Urothelium cell line (cell line): ENCODE data around the gene DENND6B.

Experiments
- DNase-seq: peaks from one replicate; pipeline ENCODE4 v3.0.0; 2011; ENCODE audit warnings: low spot score, mixed read lengths
- FAIRE-seq: peaks from 2 replicates; lab custom pipeline; 2011; peaks lifted over from hg19 to GRCh38; lab: Jason Lieb, UNC

The DENND6B gene

GRCh38 chr22:50316114-50317065, 10.4 kb downstream of the DENND6B start:
- DNase-seq = no peak
- FAIRE-seq = no peak

- peak; percentile 58 for FAIRE-seq
- DNase-seq = no peak
Observed at GRCh38 chr22:50315289-50316113, 11.3 kb downstream of the DENND6B start.

GRCh38 chr22:50314455-50315288, 12.1 kb downstream of the DENND6B start:
- no peak for FAIRE-seq
- DNase-seq = no peak

- FAIRE-seq = no peak
- DNase-seq = no peak
Observed at GRCh38 chr22:50314081-50314454, 12.7 kb downstream of the DENND6B start.

GRCh38 chr22:50313600-50313999, 13.2 kb downstream of the DENND6B start:
- DNase-seq (no peak), FAIRE-seq (no peak)

- FAIRE-seq (no peak), DNase-seq (no peak)
Observed at GRCh38 chr22:50313021-50313420, 13.8 kb downstream of the DENND6B start.

DNA sequence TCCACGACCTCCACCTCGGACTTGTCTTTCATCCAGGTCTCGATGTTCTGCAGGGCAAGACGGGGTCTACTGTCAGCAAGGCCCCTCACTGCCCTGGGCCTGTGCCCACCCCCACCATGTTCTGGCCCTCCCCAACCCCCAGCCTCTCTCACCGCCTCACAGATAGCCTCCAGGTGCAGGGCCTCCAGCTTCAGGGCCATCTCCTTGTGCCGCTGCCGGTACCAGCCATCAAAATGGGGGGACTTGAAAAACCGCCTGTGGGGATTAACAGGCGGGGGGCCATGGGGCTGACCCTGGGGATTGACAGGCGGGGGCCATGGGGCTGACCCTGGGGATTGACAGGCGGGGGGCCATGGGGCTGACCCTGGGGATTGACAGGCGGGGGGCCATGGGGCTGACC, 14.4 kb downstream of the DENND6B start:
- no peak for DNase-seq

DNA sequence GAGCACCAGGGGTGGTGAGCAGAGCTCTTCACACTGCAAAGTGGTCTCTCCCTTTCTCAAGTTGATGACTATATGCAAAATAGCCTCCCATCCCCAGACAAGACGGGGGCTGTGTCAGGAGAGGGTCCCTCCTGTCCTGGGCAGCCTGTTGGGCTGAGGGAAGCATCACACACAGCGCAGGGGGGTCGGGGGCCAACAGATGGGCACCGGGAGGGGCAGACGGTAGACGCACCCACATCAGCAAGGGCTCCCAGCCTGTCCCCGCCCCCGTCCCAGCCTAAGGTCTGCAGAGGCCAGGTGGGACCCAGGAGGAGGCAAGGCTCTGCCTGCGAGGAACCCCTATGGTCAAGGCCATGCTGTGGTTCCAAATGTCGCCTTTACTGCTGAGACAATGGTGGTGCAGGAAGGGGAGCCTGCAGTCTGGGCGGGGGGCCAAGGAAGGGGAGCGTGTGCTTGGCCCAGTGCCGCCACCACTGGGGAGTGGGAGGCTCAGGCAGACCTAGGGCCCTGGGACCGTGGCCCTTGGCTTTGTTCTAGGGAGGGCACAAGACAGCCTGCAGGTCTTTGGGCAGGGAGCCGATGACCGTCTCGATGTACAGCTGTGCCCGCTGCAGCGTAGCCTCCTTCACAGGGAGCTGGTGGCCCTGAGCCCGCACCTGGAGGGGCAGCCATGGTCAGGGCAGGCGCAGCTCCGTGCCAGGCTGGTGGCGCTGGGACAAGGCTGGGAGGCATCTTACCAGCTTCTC, 15.0 kb downstream of the DENND6B start:
- DNase-seq (no peak), FAIRE-seq (no peak)

More for the DNA sequence above, 14.4 kb downstream of the DENND6B start:
- FAIRE-seq = no peak

GRCh38 chr22:50310949-50311444, 15.8 kb downstream of the DENND6B start:
- FAIRE-seq (no peak), DNase-seq (no peak)

DNA sequence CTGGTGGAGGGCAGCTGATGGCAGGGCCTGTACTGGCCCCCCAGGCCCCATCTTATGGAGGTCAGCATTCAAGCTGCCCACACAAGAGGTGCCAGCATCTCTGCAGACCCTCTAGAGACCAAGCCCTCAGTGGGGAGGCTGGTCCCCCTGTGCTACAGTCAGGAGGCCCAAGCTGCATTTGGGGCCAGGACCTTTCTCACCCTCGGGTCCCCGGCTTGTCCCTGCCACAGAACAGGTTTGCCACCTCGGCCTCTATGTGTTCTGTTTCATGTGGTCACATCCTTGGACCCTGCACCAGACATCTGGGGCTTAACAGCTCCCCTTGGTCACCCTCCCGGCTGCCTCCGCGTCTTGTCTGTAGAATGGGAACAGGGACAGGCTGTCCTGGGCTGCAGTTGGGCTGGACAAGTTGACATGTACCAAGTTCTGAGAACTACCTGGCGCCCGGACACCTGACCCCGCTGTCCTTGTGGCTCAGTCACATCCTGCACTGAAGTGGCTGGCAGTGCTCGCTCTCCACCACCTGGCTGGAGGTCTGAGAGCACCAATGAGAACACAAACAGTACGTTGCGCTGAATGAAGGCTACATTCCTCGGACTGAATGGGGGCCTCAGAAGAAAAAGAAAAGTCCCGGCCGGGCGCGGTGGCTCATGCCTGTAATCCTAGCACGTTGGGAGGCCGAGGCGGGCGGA, 16.6 kb downstream of the DENND6B start:
- DNase-seq (no peak), FAIRE-seq (no peak)

GRCh38 chr22:50309601-50309991, 17.2 kb downstream of the DENND6B start:
- DNase-seq (no peak), FAIRE-seq (no peak)

- DNase-seq (no peak), FAIRE-seq (no peak)
Observed at GRCh38 chr22:50308986-50309600, 17.7 kb downstream of the DENND6B start.

DNA sequence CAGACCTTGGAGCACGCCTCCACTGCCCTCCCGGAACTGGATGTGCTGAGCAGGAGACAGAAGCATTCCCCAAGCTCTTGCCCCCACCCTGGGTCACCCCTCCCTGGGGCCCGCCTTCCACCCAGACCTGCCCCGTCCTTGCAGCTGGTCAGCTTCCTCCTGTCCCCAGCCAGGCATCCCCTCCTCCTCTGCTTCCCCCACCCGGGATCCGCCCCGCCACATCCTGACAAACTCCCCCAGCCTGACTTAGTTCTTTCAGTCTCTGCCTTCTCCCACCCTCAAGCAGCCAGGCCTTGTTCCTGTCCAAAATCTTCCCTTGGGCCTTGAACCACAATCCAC, 18.2 kb downstream of the DENND6B start:
- FAIRE-seq = peak; percentile 82
- peak; percentile 80 for DNase-seq

DNA sequence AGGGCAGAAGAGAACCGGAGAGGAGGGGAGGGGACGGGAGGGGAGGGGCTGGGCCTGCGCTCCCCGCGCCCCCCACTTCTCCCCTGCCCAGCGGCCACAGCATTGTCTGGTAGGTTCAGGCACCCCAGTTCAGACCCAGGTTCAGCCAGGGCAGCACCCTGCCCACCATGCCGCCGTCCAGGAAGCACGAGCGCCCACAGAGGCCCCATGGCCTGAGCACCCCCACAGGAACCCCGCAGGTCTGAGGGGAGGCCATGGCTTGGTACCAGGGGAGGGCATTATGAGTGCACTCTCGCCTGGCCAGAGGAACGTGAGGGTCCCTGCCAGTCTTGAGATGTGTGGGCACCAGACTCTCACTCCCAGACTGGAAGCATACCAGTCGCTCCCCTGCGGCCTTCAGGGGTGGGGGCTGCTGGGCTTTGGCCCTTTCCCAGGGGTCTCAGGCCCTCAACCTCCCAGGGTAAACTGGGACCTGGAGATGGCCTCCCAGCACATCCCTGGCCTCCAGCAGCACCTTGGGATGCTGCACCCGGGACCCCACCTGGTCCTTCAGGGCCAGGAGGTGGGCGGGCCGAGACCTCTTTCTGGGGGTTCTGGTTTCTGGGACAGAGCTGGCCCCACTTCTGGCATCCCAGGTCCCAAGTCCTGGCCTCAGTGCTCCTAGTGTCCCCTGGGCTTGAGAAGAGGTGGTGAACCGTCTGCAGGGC, 18.8 kb downstream of the DENND6B start:
- FAIRE-seq (no peak), DNase-seq (no peak)

- DNase-seq = peak; percentile 92
- peak; percentile 94 for FAIRE-seq
Observed at GRCh38 chr22:50306753-50307749, 19.8 kb downstream of the DENND6B start, which contains the start of gene PLXNB2. Gene PLXNB2 (minus strand): TSS chr22:50307646. CDS start chr22:50290584, 17,062 bp downstream.

- DNase-seq (peak; percentile 97), FAIRE-seq (peak; percentile 13)
Observed at GRCh38 chr22:50305923-50306566, 20.8 kb downstream of the DENND6B start.
